HepG2 (cell line): Measurements from ENCODE around the gene SSNA1. TPM values are rescaled to one million over a fixed set of nuclear protein-coding genes. Genes with fewer than 3 reads are reported as not detected.

Experiments used
- BCL6 ChIP-seq: IDR thresholded peaks from 2 replicates; pipeline ENCODE4 v1.6.1; 2016; ENCODE audit warnings: missing genetic modification reagents, missing compliant biosample characterization
- HOXA7 ChIP-seq: sonication (generic); formaldehyde crosslinking; IDR thresholded peaks from 2 replicates; pipeline ENCODE4 v1.8.1; 2022; ENCODE audit warnings: mild to moderate bottlenecking, missing genetic modification reagents, moderate library complexity
- SRSF9 ChIP-seq: fragments of 200-400 bp; formaldehyde crosslinking; IDR thresholded peaks from 2 replicates; pipeline ENCODE4 v1.6.1; 2018; ENCODE audit warnings: borderline replicate concordance, mild to moderate bottlenecking, low read depth, low read length; ENCODE audit not compliant: insufficient read depth, poor library complexity, severe bottlenecking
- ZMYM2 ChIP-seq: sonication (generic); formaldehyde crosslinking; IDR thresholded peaks from 2 replicates; pipeline ENCODE4 v1.8.0; 2022; ENCODE audit warnings: mild to moderate bottlenecking, missing genetic modification reagents
- ZNF318 ChIP-seq: sonication (generic); formaldehyde crosslinking; IDR thresholded peaks from 2 replicates; pipeline ENCODE4 v1.4.0; 2020; ENCODE audit warnings: mild to moderate bottlenecking, missing genetic modification reagents
- ZNF354B ChIP-seq: sonication (generic); formaldehyde crosslinking; IDR thresholded peaks from 2 replicates; pipeline ENCODE4 v1.8.0; 2022; ENCODE audit warnings: mild to moderate bottlenecking, missing genetic modification reagents
- ZNF691 ChIP-seq: sonication (generic); formaldehyde crosslinking; IDR thresholded peaks from 2 replicates; pipeline ENCODE4 v1.4.0; 2020; ENCODE audit warnings: missing genetic modification reagents, low read depth, mild to moderate bottlenecking, borderline replicate concordance
- ZNF781 ChIP-seq: sonication (generic); formaldehyde crosslinking; IDR thresholded peaks from 2 replicates; pipeline ENCODE4 v1.5.1; 2020; ENCODE audit warnings: borderline replicate concordance, mild to moderate bottlenecking, missing genetic modification reagents; ENCODE audit errors: not compliant biosample characterization
- polyA plus RNA-seq, 8 experiments: library from polyadenylated mRNA; depleted of rRNA in 3 of 8; stranded (reverse) in 7 of 8; unstranded in 1 of 8; fragments of >200 nt; fragmentation: Illumina TruSeq in 4 of 8; extraction: Trizol in 4 of 8; gene quantifications; 2 replicates each; pipeline versions ENCODE4 v1.2.1 to v1.2.3, GENCODE V29; 2011 to 2016; ENCODE audit warnings: low read depth in 4 of 8, missing spikeins in 1 of 8, mixed read lengths in 1 of 8; ENCODE audit not compliant: insufficient read depth in 1 of 8
- total RNA-seq, 5 experiments: library from RNA; depleted of rRNA; stranded (reverse); fragments of >200 nt; fragmentation: Illumina TruSeq; extraction: Trizol; gene quantifications; 2 replicates each; pipeline ENCODE4 v1.2.3, GENCODE V29; 2016; ENCODE audit warnings: low read depth in 1 of 5
- TF ChIP-seq, protein P1 (sequence below): IDR thresholded peaks from 2 replicates; pipeline ENCODE4 v1.6.1; 2012; ENCODE audit warnings: low read length, improper control_type of control experiment
- TF ChIP-seq, protein P2 (sequence below): sonication (generic); formaldehyde crosslinking; IDR thresholded peaks from 2 replicates; pipeline ENCODE4 v1.4.0; 2020; ENCODE audit warnings: mild to moderate bottlenecking, missing genetic modification reagents
- TF ChIP-seq, protein P3 (sequence below): sonication (generic); formaldehyde crosslinking; IDR thresholded peaks from 2 replicates; pipeline ENCODE4 v1.5.1; 2020; ENCODE audit warnings: mild to moderate bottlenecking, missing genetic modification reagents, borderline replicate concordance

Gene SSNA1
- total and polyA plus RNA-seq, 2 of the 13 experiments (the other 11 are each of a cell fraction or from before 2014, with no cell fraction given): 35.9 to 49.4 TPM

DNA sequence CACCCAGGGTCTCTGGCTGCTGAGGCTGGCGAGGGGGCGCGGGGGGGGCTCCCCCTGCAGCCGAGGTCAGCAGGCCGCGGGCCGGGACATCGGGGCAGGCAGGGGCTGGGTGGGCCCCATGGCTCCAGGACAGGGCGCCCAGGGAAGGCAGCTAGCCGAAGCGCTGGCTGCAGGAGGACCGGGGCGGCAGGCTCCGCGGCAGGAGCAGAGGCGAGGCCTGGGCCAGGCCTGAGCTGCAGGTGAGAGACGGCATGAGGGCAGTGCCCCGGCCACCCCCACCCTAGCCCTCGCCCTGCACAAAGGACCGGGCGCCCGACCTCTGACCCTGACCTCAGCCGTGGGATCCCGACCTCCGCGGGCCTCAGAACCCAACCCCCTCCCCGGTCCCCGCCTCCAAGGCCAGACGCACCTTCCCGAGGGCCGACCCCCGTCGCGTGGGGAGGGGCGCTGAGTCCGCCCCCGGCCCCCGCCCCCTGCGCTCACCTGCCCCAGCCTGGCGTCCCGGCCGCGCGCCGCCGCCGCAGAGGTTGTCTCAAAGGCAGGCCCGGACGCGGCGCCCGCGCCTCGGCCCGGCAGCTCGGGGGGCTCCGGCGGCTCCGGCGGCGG lies 33.1 kb downstream of the SSNA1 start (continued):
- TF ChIP-seq, protein P1, sequence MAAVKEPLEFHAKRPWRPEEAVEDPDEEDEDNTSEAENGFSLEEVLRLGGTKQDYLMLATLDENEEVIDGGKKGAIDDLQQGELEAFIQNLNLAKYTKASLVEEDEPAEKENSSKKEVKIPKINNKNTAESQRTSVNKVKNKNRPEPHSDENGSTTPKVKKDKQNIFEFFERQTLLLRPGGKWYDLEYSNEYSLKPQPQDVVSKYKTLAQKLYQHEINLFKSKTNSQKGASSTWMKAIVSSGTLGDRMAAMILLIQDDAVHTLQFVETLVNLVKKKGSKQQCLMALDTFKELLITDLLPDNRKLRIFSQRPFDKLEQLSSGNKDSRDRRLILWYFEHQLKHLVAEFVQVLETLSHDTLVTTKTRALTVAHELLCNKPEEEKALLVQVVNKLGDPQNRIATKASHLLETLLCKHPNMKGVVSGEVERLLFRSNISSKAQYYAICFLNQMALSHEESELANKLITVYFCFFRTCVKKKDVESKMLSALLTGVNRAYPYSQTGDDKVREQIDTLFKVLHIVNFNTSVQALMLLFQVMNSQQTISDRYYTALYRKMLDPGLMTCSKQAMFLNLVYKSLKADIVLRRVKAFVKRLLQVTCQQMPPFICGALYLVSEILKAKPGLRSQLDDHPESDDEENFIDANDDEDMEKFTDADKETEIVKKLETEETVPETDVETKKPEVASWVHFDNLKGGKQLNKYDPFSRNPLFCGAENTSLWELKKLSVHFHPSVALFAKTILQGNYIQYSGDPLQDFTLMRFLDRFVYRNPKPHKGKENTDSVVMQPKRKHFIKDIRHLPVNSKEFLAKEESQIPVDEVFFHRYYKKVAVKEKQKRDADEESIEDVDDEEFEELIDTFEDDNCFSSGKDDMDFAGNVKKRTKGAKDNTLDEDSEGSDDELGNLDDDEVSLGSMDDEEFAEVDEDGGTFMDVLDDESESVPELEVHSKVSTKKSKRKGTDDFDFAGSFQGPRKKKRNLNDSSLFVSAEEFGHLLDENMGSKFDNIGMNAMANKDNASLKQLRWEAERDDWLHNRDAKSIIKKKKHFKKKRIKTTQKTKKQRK: no peak
- TF ChIP-seq ZNF318 (CRISPR knock-in tag): no peak
- TF ChIP-seq ZNF691: no peak
- TF ChIP-seq SRSF9: no peak
- TF ChIP-seq ZNF354B (CRISPR knock-in tag): no peak
- no peak for TF ChIP-seq BCL6 (CRISPR knock-in tag)
- TF ChIP-seq, protein P2, sequence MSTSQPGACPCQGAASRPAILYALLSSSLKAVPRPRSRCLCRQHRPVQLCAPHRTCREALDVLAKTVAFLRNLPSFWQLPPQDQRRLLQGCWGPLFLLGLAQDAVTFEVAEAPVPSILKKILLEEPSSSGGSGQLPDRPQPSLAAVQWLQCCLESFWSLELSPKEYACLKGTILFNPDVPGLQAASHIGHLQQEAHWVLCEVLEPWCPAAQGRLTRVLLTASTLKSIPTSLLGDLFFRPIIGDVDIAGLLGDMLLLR (CRISPR knock-in tag): no peak
- no peak for TF ChIP-seq HOXA7
- TF ChIP-seq ZNF781 (CRISPR knock-in tag): no peak
- TF ChIP-seq, protein P3, sequence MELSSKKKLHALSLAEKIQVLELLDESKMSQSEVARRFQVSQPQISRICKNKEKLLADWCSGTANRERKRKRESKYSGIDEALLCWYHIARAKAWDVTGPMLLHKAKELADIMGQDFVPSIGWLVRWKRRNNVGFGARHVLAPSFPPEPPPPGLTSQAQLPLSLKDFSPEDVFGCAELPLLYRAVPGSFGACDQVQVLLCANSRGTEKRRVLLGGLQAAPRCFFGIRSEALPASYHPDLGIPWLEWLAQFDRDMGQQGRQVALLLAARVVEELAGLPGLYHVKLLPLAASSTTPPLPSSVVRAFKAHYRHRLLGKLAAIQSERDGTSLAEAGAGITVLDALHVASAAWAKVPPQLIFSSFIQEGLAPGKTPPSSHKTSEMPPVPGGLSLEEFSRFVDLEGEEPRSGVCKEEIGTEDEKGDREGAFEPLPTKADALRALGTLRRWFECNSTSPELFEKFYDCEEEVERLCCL (CRISPR knock-in tag): no peak
- no peak for TF ChIP-seq ZMYM2 (CRISPR knock-in tag)
